Endodermal cell (in vitro differentiated cells): ENCODE results near the gene MARK4. TPM values are rescaled to one million over a fixed set of nuclear protein-coding genes. Genes with fewer than 3 reads are reported as not detected.

ENCODE experiments used
- DNase-seq: peaks from one replicate; pipeline ENCODE4 v3.0.0-alpha.2; 2017
- H3K27ac ChIP-seq: 2 replicates; pipeline ENCODE4 v1.5.1; 2013; ENCODE audit warnings: mild to moderate bottlenecking, low read depth, low read length, moderate library complexity
- H3K27me3 ChIP-seq: 2 replicates; pipeline ENCODE4 v1.6.1; 2013; ENCODE audit warnings: mild to moderate bottlenecking, low read length, moderate library complexity; ENCODE audit not compliant: insufficient read depth, control insufficient read depth, poor library complexity, severe bottlenecking
- H3K36me3 ChIP-seq: 2 replicates; pipeline ENCODE4 v1.7.0; 2013; ENCODE audit warnings: mild to moderate bottlenecking, low read length, moderate library complexity; ENCODE audit not compliant: control insufficient read depth, insufficient read depth
- H3K4me1 ChIP-seq: one replicate; pipeline ENCODE4 v1.7.0; 2013; ENCODE audit warnings: low read length; ENCODE audit not compliant: control insufficient read depth, insufficient read depth
- H3K4me3 ChIP-seq: 2 replicates; pipeline ENCODE4 v1.5.1; 2013; ENCODE audit warnings: mild to moderate bottlenecking, low read length, moderate library complexity
- H3K9ac ChIP-seq: 2 replicates; pipeline ENCODE4 v1.6.1; 2013; ENCODE audit warnings: mild to moderate bottlenecking, low read length, moderate library complexity; ENCODE audit not compliant: poor library complexity, severe bottlenecking; ENCODE audit errors: extremely low read depth
- H3K9me3 ChIP-seq: 2 replicates; pipeline ENCODE4 v1.6.1; 2013; ENCODE audit warnings: mild to moderate bottlenecking, low read length, moderate library complexity; ENCODE audit not compliant: control insufficient read depth
- H3K27ac Mint-ChIP-seq: 2 replicates; pipeline ENCODE4 v1.8.0; 2020; ENCODE audit warnings: mixed read lengths
- H3K27me3 Mint-ChIP-seq: 2 replicates; pipeline ENCODE4 v1.8.0; 2021; ENCODE audit warnings: mild to moderate bottlenecking, mixed read lengths; ENCODE audit not compliant: insufficient read depth
- H3K36me3 Mint-ChIP-seq: 2 replicates; pipeline ENCODE4 v1.8.0; 2020; ENCODE audit warnings: low read depth, mixed read lengths
- H3K4me1 Mint-ChIP-seq: 2 replicates; pipeline ENCODE4 v1.8.0; 2020; ENCODE audit warnings: mixed read lengths
- H3K4me3 Mint-ChIP-seq: 2 replicates; pipeline ENCODE4 v1.8.0; 2020; ENCODE audit warnings: mild to moderate bottlenecking, moderate library complexity, mixed read lengths
- H3K9me3 Mint-ChIP-seq: 2 replicates; pipeline ENCODE4 v1.8.0; 2020; ENCODE audit warnings: mild to moderate bottlenecking, mixed read lengths
- WGBS, 2 experiments: methylation state at CpG; one replicate each; pipeline versions ENCODE4 v1.1.5 to v1.1.7; 2013; ENCODE audit warnings: missing lambda C conversion rate in 2 of 2, mixed read lengths in 1 of 2; ENCODE audit not compliant: insufficient coverage in 1 of 2, insufficient read length in 1 of 2; 5-methylcytosine and 5-hydroxymethylcytosine counted together
- total RNA-seq, 2 donors: library from RNA; stranded (reverse); fragmentation: NEBNext Ultra II Directional in 1 of 2; extraction: Animal tissue kit (Norgen Biotek cat#: 25700) in 1 of 2; gene quantifications; 2 replicates in 1 of 2; 3 replicates in 1 of 2; pipeline ENCODE4 v1.2.1, GENCODE V29; 2021
- TF ChIP-seq, protein P1 (sequence below): fragments of 200-600 bp; sonication (generic); conservative IDR thresholded peaks from 2 replicates; pipeline ENCODE4 v1.5.0; 2021; ENCODE audit warnings: antibody characterized with exemption, mild to moderate bottlenecking

Gene MARK4
- total RNA-seq, 2 donors from 2014 or later, result 74.6 to 90.6 TPM

DNA sequence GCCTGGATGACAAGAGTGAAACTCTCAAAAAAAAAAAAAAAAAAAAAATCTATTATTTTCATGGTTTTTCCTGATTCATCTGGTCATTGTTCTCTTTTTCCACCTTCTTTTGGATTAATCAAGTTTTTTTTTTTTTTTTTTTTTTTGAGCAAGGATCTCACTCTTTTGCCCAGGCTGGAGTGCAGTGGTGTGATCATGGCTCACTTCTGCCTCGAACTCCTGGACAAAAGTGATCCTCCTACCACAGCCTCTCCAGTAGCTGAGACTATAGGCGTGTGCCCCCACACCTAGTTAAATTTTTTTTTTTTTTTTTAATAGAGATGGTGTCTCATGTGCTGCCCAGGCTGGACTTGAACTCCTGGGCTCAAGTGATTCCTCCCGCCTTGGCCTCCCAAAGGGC, 44.7 kb upstream of the MARK4 start:
- WGBS, 2 experiments, result 84 to 92% methylated on average over 2 of the region's 3 CpGs

DNA sequence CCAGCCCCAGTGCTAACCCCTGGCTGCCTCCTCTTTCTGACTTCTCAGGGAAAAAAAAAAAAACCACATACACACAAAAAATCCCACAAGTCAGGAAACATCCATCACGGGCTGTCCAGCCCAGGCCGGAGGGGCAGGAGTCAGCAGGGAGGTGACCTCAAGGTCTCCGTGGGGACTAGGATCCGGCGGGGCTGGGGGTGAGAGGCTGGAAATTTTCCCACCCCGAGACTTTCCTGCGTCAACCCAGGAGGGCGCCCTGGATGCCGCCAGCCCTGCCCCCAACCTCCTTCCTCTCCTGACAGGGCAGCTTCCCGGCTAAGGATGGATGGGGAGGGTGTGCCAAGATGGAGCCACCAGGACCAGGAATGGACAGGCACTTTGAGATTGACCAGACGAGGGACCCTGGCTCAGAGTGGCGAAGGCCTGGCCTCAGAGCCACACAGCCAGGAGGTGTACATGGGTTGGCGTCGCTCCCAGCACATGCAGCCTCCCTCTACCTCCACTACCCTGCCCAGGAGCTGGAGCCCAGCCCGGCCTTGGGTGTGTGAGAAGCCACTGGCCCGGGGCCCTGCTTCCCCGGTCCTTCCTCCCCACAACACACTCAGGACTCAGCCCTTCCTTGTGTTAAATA, 39.2 kb upstream of the MARK4 start:
- 74 to 85% methylated on average over 10 to 16 of the region's 17 CpGs for WGBS, 2 experiments
- no peaks in the 10 kb centered on the region for H3K9me3 ChIP-seq
- Mint-ChIP-seq H3K4me3 (no peak overlapping the region), H3K27ac (no peak overlapping the region), H3K27me3 (peaks cover 39% of the 10 kb centered on the region), H3K4me1 (peaks cover 2% of the 10 kb centered on the region), H3K9me3 (no peaks in the 10 kb centered on the region), H3K36me3 (no peaks in the 10 kb centered on the region)
- no peak for DNase-seq
- H3K27ac ChIP-seq, result no peak overlapping the region
- no peak overlapping the region for H3K4me3 ChIP-seq
- H3K36me3 ChIP-seq, result no peaks in the 10 kb centered on the region
- TF ChIP-seq, protein P1, sequence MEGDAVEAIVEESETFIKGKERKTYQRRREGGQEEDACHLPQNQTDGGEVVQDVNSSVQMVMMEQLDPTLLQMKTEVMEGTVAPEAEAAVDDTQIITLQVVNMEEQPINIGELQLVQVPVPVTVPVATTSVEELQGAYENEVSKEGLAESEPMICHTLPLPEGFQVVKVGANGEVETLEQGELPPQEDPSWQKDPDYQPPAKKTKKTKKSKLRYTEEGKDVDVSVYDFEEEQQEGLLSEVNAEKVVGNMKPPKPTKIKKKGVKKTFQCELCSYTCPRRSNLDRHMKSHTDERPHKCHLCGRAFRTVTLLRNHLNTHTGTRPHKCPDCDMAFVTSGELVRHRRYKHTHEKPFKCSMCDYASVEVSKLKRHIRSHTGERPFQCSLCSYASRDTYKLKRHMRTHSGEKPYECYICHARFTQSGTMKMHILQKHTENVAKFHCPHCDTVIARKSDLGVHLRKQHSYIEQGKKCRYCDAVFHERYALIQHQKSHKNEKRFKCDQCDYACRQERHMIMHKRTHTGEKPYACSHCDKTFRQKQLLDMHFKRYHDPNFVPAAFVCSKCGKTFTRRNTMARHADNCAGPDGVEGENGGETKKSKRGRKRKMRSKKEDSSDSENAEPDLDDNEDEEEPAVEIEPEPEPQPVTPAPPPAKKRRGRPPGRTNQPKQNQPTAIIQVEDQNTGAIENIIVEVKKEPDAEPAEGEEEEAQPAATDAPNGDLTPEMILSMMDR, result no peak
- H3K27me3 ChIP-seq, result peaks cover 11% of the 10 kb centered on the region
- no peak overlapping the region for H3K9ac ChIP-seq
- no peaks in the 10 kb centered on the region for H3K4me1 ChIP-seq

More for the DNA sequence above, 44.7 kb upstream of the MARK4 start:
- Histone ChIP-seq H3K4me1 (no peaks in the 10 kb centered on the region), H3K27ac (no peak overlapping the region), H3K9ac (no peak overlapping the region), H3K9me3 (no peaks in the 10 kb centered on the region), H3K36me3 (no peaks in the 10 kb centered on the region), H3K27me3 (no peaks in the 10 kb centered on the region), H3K4me3 (no peak overlapping the region)
- TF ChIP-seq, protein P1, result no peak
- no peaks in the 10 kb centered on the region for H3K4me1 Mint-ChIP-seq
- H3K27ac Mint-ChIP-seq, result no peak overlapping the region
- H3K4me3 Mint-ChIP-seq, result no peak overlapping the region
- no peaks in the 10 kb centered on the region for H3K9me3 Mint-ChIP-seq
- H3K27me3 Mint-ChIP-seq, result peaks cover 2% of the 10 kb centered on the region
- H3K36me3 Mint-ChIP-seq, result no peaks in the 10 kb centered on the region
- DNase-seq, result no peak

DNA sequence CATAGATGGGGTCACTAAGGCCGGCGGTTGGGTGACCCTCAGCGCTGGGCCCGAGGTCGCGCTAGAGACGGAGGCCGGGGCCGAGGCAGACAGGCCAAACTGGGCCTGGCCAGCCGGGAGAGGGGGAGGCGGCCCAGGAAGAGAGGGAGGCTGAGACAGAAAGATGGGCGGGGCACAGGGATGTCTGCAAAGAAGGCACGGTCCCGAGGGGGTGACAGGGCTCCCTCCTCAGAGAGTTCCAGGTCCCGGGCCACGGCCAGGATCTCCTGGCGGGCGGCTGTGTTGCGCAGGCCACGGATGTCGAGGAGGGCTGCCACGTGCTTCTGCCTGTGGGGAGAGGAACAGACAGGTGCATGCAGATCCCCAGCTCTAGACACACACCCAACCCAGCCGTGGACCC, 38.0 kb upstream of the MARK4 start:
- Histone ChIP-seq H3K4me1 (no peaks in the 10 kb centered on the region), H3K27ac (no peak overlapping the region), H3K4me3 (no peak overlapping the region), H3K36me3 (no peaks in the 10 kb centered on the region), H3K9me3 (no peaks in the 10 kb centered on the region), H3K9ac (no peak overlapping the region), H3K27me3 (peaks cover 22% of the 10 kb centered on the region)
- H3K36me3 Mint-ChIP-seq, result no peaks in the 10 kb centered on the region
- H3K4me1 Mint-ChIP-seq, result peaks cover 2% of the 10 kb centered on the region
- no peaks in the 10 kb centered on the region for H3K9me3 Mint-ChIP-seq
- H3K27me3 Mint-ChIP-seq, result peaks cover 51% of the 10 kb centered on the region
- 90 to 91% methylated on average over 10 to 23 of the region's 23 CpGs for WGBS, 2 experiments
- no peak for DNase-seq
- TF ChIP-seq, protein P1, result no peak
- no peak overlapping the region for H3K27ac Mint-ChIP-seq
- H3K4me3 Mint-ChIP-seq, result no peak overlapping the region
